Astrocyte (in vitro differentiated cells and primary cell): ENCODE measurements around the gene TRIL. TPM values are rescaled to one million over a fixed set of nuclear protein-coding genes. Genes with fewer than 3 reads are reported as not detected.

Source experiments
- DNase-seq: peaks from one replicate; pipeline ENCODE4 v3.0.0-alpha.2; 2010; ENCODE audit warnings: low read depth
- FAIRE-seq: peaks from 2 replicates; lab custom pipeline; 2011; peaks lifted over from hg19 to GRCh38; lab: Jason Lieb, UNC
- H2AFZ ChIP-seq: 2 replicates; pipeline ENCODE4 v1.6.0; 2012; ENCODE audit warnings: low read depth, low read length, inconsistent platforms
- H3K27ac ChIP-seq: 2 replicates; pipeline ENCODE4 v1.5.1; 2011; ENCODE audit warnings: low read depth, low read length, inconsistent platforms
- H3K27me3 ChIP-seq: 2 replicates; pipeline ENCODE4 v1.6.0; 2011; ENCODE audit warnings: low read length, inconsistent platforms; ENCODE audit not compliant: insufficient read depth
- H3K36me3 ChIP-seq: 2 replicates; pipeline ENCODE4 v1.5.1; 2011; ENCODE audit warnings: low read length, inconsistent platforms; ENCODE audit not compliant: insufficient read depth
- H3K4me1 ChIP-seq: 2 replicates; pipeline ENCODE4 v1.5.1; 2011; ENCODE audit warnings: low read length, inconsistent platforms; ENCODE audit not compliant: insufficient read depth
- H3K4me2 ChIP-seq: 2 replicates; pipeline ENCODE4 v1.6.0; 2012; ENCODE audit warnings: low read length, inconsistent platforms
- H3K4me3 ChIP-seq: 2 replicates; pipeline ENCODE4 v1.5.1; 2011; ENCODE audit warnings: low read depth, mild to moderate bottlenecking, low read length, inconsistent platforms; ENCODE audit not compliant: insufficient read depth
- H3K79me2 ChIP-seq: 2 replicates; pipeline ENCODE4 v1.6.0; 2012; ENCODE audit warnings: mild to moderate bottlenecking, low read length, inconsistent platforms; ENCODE audit not compliant: insufficient read depth
- H3K9ac ChIP-seq: 2 replicates; pipeline ENCODE4 v1.6.0; 2012; ENCODE audit warnings: mild to moderate bottlenecking, low read length, inconsistent platforms
- H3K9me3 ChIP-seq: 2 replicates; pipeline ENCODE4 v1.5.1; 2012; ENCODE audit warnings: low read depth, mild to moderate bottlenecking, low read length, inconsistent platforms; ENCODE audit not compliant: insufficient read depth
- H4K20me1 ChIP-seq: 2 replicates; pipeline ENCODE4 v1.6.0; 2012; ENCODE audit warnings: low read length, inconsistent platforms; ENCODE audit not compliant: insufficient read depth
- H3K27ac Mint-ChIP-seq: one replicate; pipeline ENCODE4 v1.8.0; 2021; ENCODE audit warnings: mild to moderate bottlenecking, mixed read lengths; ENCODE audit not compliant: unreplicated experiment
- H3K27me3 Mint-ChIP-seq: one replicate; pipeline ENCODE4 v1.8.0; 2021; ENCODE audit warnings: low read depth, mixed read lengths; ENCODE audit not compliant: unreplicated experiment
- H3K36me3 Mint-ChIP-seq: one replicate; pipeline ENCODE4 v1.8.0; 2021; ENCODE audit warnings: low read depth, mixed read lengths; ENCODE audit not compliant: unreplicated experiment
- H3K4me1 Mint-ChIP-seq: one replicate; pipeline ENCODE4 v1.8.0; 2021; ENCODE audit warnings: low read depth, mixed read lengths; ENCODE audit not compliant: unreplicated experiment
- H3K4me3 Mint-ChIP-seq: one replicate; pipeline ENCODE4 v1.8.0; 2021; ENCODE audit warnings: mild to moderate bottlenecking, moderate library complexity, mixed read lengths; ENCODE audit not compliant: unreplicated experiment
- H3K9me3 Mint-ChIP-seq: one replicate; pipeline ENCODE4 v1.8.0; 2021; ENCODE audit warnings: mild to moderate bottlenecking, mixed read lengths; ENCODE audit not compliant: unreplicated experiment
- CTCF ChIP-seq: IDR thresholded peaks from 2 replicates; pipeline ENCODE4 v1.5.1; 2011; ENCODE audit warnings: low read depth, mild to moderate bottlenecking, inconsistent platforms, low read length, moderate library complexity; ENCODE audit not compliant: insufficient read depth
- EZH2 ChIP-seq: IDR thresholded peaks from 2 replicates; pipeline ENCODE4 v1.6.1; 2012; ENCODE audit warnings: mild to moderate bottlenecking, low read length, inconsistent platforms; ENCODE audit not compliant: insufficient read depth
- total RNA-seq: library from RNA; stranded (reverse); gene quantifications from 2 replicates; pipeline ENCODE4 v1.2.1, GENCODE V29; 2021

TRIL gene
- total RNA-seq, 1 donor from 2014 or later = 0.45 TPM

GRCh38 chr7:28942168-28942567 lies 16.0 kb downstream of the TRIL start:
- Histone ChIP-seq H3K9me3 (no peaks in the 10 kb centered on the region), H3K4me1 (no peaks in the 10 kb centered on the region), H3K4me2 (no peak overlapping the region), H3K79me2 (no peaks in the 10 kb centered on the region), H3K9ac (no peak overlapping the region), H3K27ac (no peak overlapping the region), H3K4me3 (no peak overlapping the region), H2AFZ (no peak overlapping the region), H4K20me1 (no peaks in the 10 kb centered on the region), H3K36me3 (no peaks in the 10 kb centered on the region), H3K27me3 (no peaks in the 10 kb centered on the region)
- H3K27me3 Mint-ChIP-seq = peaks cover 3% of the 10 kb centered on the region
- H3K4me1 Mint-ChIP-seq = peaks cover 7% of the 10 kb centered on the region
- H3K36me3 Mint-ChIP-seq = no peaks in the 10 kb centered on the region
- no peak for TF ChIP-seq CTCF
- TF ChIP-seq EZH2 = no peak
- H3K27ac Mint-ChIP-seq = no peak overlapping the region
- DNase-seq = no peak
- H3K9me3 Mint-ChIP-seq = no peaks in the 10 kb centered on the region
- H3K4me3 Mint-ChIP-seq = no peak overlapping the region
- no peak for FAIRE-seq

GRCh38 chr7:28941633-28942032 lies 16.5 kb downstream of the TRIL start:
- Histone ChIP-seq H3K4me2 (no peak overlapping the region), H3K9ac (no peak overlapping the region), H3K36me3 (no peaks in the 10 kb centered on the region), H3K9me3 (no peaks in the 10 kb centered on the region), H4K20me1 (no peaks in the 10 kb centered on the region), H3K79me2 (no peaks in the 10 kb centered on the region), H3K27me3 (no peaks in the 10 kb centered on the region), H3K27ac (no peak overlapping the region), H3K4me3 (no peak overlapping the region), H3K4me1 (no peaks in the 10 kb centered on the region), H2AFZ (no peak overlapping the region)
- FAIRE-seq (no peak), DNase-seq (no peak)
- TF ChIP-seq CTCF (no peak), EZH2 (no peak)
- Mint-ChIP-seq H3K36me3 (no peaks in the 10 kb centered on the region), H3K9me3 (no peaks in the 10 kb centered on the region), H3K27ac (no peak overlapping the region), H3K27me3 (peaks cover 3% of the 10 kb centered on the region), H3K4me1 (peaks cover 7% of the 10 kb centered on the region), H3K4me3 (no peak overlapping the region)

- Mint-ChIP-seq H3K27me3 (peaks cover 3% of the 10 kb centered on the region), H3K4me1 (peaks cover 7% of the 10 kb centered on the region), H3K27ac (no peak overlapping the region), H3K9me3 (no peaks in the 10 kb centered on the region), H3K4me3 (no peak overlapping the region), H3K36me3 (no peaks in the 10 kb centered on the region)
- no peak overlapping the region for H3K9ac ChIP-seq
- H2AFZ ChIP-seq = no peak overlapping the region
- no peak for FAIRE-seq
- H3K27me3 ChIP-seq = no peaks in the 10 kb centered on the region
- H3K36me3 ChIP-seq = no peaks in the 10 kb centered on the region
- H3K9me3 ChIP-seq = no peaks in the 10 kb centered on the region
- TF ChIP-seq CTCF = no peak
- TF ChIP-seq EZH2 = no peak
- H3K79me2 ChIP-seq = no peaks in the 10 kb centered on the region
- no peaks in the 10 kb centered on the region for H3K4me1 ChIP-seq
- no peak overlapping the region for H3K4me2 ChIP-seq
- no peaks in the 10 kb centered on the region for H4K20me1 ChIP-seq
- H3K4me3 ChIP-seq = no peak overlapping the region
- no peak for DNase-seq
- H3K27ac ChIP-seq = no peak overlapping the region
These were observed 17.3 kb downstream of the TRIL start for GRCh38 chr7:28940741-28941384.
